BE2C (cell line): ENCODE data around the gene ANKS6.

Experiments
- DNase-seq: peaks from one replicate; pipeline ENCODE4 v3.0.0-alpha.2; 2020
- H3K27me3 ChIP-seq: fragments of 250-450 bp; sonication (Bioruptor Pico); 2 replicates; pipeline ENCODE4 v1.5.1; 2020; ENCODE audit warnings: mild to moderate bottlenecking
- H3K36me3 ChIP-seq: fragments of 250-450 bp; sonication (Bioruptor Pico); 2 replicates; pipeline ENCODE4 v1.5.1; 2020; ENCODE audit warnings: mild to moderate bottlenecking
- H3K4me1 ChIP-seq: fragments of 250-450 bp; sonication (Bioruptor Pico); 2 replicates; pipeline ENCODE4 v1.5.1; 2020
- H3K4me3 ChIP-seq: 2 replicates; pipeline ENCODE4 v1.5.1; 2011; ENCODE audit warnings: low read depth, low read length
- H3K9me3 ChIP-seq: fragments of 250-450 bp; sonication (Bioruptor Pico); 2 replicates; pipeline ENCODE4 v1.5.1; 2020
- TF ChIP-seq, protein P1 (sequence below): IDR thresholded peaks from 2 replicates; pipeline ENCODE4 v1.5.1; 2012; ENCODE audit warnings: mild to moderate bottlenecking, low read depth, low read length

The ANKS6 gene

GRCh38 chr9:98726735-98727134, 69.6 kb downstream of the ANKS6 start:
- peaks cover 16% of the 10 kb centered on the region for H3K27me3 ChIP-seq
- no peaks in the 10 kb centered on the region for H3K4me1 ChIP-seq
- DNase-seq: no peak
- H3K9me3 ChIP-seq: no peaks in the 10 kb centered on the region; the same call in 1 of the 2 replicates
- H3K36me3 ChIP-seq: no peaks in the 10 kb centered on the region
- TF ChIP-seq, protein P1, sequence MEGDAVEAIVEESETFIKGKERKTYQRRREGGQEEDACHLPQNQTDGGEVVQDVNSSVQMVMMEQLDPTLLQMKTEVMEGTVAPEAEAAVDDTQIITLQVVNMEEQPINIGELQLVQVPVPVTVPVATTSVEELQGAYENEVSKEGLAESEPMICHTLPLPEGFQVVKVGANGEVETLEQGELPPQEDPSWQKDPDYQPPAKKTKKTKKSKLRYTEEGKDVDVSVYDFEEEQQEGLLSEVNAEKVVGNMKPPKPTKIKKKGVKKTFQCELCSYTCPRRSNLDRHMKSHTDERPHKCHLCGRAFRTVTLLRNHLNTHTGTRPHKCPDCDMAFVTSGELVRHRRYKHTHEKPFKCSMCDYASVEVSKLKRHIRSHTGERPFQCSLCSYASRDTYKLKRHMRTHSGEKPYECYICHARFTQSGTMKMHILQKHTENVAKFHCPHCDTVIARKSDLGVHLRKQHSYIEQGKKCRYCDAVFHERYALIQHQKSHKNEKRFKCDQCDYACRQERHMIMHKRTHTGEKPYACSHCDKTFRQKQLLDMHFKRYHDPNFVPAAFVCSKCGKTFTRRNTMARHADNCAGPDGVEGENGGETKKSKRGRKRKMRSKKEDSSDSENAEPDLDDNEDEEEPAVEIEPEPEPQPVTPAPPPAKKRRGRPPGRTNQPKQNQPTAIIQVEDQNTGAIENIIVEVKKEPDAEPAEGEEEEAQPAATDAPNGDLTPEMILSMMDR: no peak
- H3K4me3 ChIP-seq: no peak overlapping the region

DNA sequence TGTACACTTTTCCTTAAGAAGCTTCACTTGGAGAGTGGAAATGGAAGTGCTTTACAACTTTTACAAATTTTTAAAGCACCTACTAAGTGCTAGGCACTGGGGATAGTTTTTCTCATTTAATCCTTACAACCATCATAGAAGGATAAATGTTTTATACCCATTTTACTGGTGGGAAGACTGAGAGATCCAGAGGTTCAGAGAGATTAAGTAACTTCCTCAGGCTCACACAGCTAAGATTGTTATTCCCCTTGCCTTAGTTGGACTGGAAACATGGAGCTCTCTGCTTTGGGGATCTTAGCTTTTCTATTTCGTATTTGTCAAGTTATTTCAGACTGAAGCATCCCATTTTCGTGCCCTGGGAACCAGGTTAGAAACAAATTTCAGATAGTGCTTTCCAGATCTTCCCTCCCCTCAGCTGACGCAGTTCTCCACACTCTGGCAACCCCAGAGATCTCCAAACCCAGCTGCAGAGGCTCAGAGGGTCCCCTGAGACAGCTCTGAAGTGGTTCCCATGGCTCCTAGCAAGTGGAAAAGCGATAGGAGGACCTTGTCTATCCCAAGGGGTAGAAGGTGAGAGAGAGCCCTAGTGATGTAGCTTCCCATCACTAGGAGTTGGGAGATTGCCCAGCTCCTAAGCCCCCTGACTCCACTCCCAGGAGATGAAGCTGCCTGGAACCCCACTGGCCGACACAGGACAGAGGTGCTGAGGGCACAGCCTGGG, 71.4 kb downstream of the ANKS6 start:
- H3K36me3 ChIP-seq: no peaks in the 10 kb centered on the region
- DNase-seq: no peak
- TF ChIP-seq, protein P1: no peak
- peaks cover 19% of the 10 kb centered on the region for H3K27me3 ChIP-seq
- no peaks in the 10 kb centered on the region for H3K4me1 ChIP-seq
- H3K9me3 ChIP-seq: no peaks in the 10 kb centered on the region; the same call in 1 of the 2 replicates
- no peak overlapping the region for H3K4me3 ChIP-seq

- Histone ChIP-seq H3K4me3 (no peak overlapping the region), H3K4me1 (no peaks in the 10 kb centered on the region), H3K36me3 (no peaks in the 10 kb centered on the region), H3K27me3 (peaks cover 19% of the 10 kb centered on the region), H3K9me3 (no peaks in the 10 kb centered on the region)
- DNase-seq: no peak
- TF ChIP-seq, protein P1: no peak
These were observed 74.7 kb downstream of the ANKS6 start for GRCh38 chr9:98721643-98722042.

DNA sequence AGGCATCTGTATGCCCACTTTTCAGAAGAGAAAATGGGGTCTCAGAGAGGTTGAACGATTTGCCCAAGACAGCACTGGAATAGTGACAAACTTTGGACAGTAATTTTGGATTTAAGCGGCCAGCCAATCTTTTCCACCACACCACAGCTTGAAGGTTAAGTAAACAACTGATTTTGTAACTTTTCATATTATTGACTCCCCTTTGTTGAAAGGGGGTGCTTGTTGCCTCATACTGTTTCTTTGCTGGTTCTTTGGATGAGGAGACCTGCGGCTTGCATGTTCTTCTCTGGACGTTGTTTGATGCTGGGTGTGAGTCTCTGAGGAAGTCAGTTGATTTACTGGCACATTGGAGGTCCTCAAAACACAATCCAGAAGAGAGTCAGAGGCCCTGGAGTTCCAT, 76.0 kb downstream of the ANKS6 start:
- no peak for DNase-seq
- Histone ChIP-seq H3K4me1 (no peaks in the 10 kb centered on the region), H3K27me3 (peaks cover 15% of the 10 kb centered on the region), H3K36me3 (no peaks in the 10 kb centered on the region), H3K4me3 (no peak overlapping the region), H3K9me3 (no peaks in the 10 kb centered on the region)
- TF ChIP-seq, protein P1: no peak

GRCh38 chr9:98719055-98719454, 77.3 kb downstream of the ANKS6 start:
- H3K27me3 ChIP-seq: peaks cover 13% of the 10 kb centered on the region
- no peak for DNase-seq
- no peaks in the 10 kb centered on the region for H3K9me3 ChIP-seq
- TF ChIP-seq, protein P1: no peak
- H3K4me3 ChIP-seq: no peak overlapping the region
- H3K36me3 ChIP-seq: no peaks in the 10 kb centered on the region
- no peaks in the 10 kb centered on the region for H3K4me1 ChIP-seq

DNA sequence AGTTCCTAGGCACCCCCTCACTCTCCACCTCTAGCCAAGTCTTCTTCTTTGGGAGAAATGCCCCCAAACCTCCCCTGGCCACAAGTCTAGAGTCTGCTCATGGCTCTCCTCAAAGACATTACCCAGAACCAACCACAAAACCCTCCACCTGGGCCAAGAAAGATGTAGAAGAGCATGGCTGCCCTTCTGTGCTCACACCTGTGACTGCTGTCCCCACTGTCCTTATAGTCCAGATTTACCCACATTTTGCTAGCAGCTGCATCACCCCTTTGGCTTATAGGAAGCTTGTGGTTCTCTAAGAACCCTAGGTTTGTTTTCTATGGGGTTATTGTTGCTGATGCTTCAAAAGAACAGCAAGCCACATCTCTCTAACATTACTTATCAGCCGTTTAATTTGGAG, 81.5 kb downstream of the ANKS6 start:
- DNase-seq: no peak
- H3K9me3 ChIP-seq: no peaks in the 10 kb centered on the region
- no peaks in the 10 kb centered on the region for H3K4me1 ChIP-seq
- TF ChIP-seq, protein P1: no peak
- H3K4me3 ChIP-seq: no peak overlapping the region
- peaks cover 41% of the 10 kb centered on the region for H3K27me3 ChIP-seq
- H3K36me3 ChIP-seq: no peaks in the 10 kb centered on the region
